Measurements from ENCODE around the gene ABCA9. TPM values are rescaled to one million over a fixed set of nuclear protein-coding genes. Genes with fewer than 3 reads are reported as not detected.

Gene ABCA9
- 0.24 TPM in 1 of 2 replicates, not detected in the other for total RNA-seq

GRCh38 chr17:69060822-69061221 is at the start of gene ABCA9:
Gene ABCA9, minus strand, starts transcription at chr17:69060927. Its CDS starts 9,801 bp downstream, at chr17:69051126.

GRCh38 chr17:68955181-68955841 is 105.4 kb downstream of the ABCA9 start, which contains the start of gene ABCA8:
Gene ABCA8, minus strand, starts transcription at chr17:68955392. Its CDS starts 13,358 bp downstream, at chr17:68942034.

Other genes starting within 250 kb of the ABCA9 start
- 0.21 and 0.24 TPM in 2 replicates for gene ABCA8, start 105.5 kb downstream of the ABCA9 start, total RNA-seq
- under 0.01 TPM in 2 replicates for gene ABCA6, start 81.0 kb upstream of the ABCA9 start, total RNA-seq
- gene ABCA10, start 167.9 kb upstream of the ABCA9 start, total RNA-seq = 0.48 and 0.85 TPM in 2 replicates

All from tracheal epithelial cell (primary cell).